HCT116 (cell line): ENCODE data around the gene ZNF335. TPM values are rescaled to one million over a fixed set of nuclear protein-coding genes. Genes with fewer than 3 reads are reported as not detected.
"Not testable (repeated sequence)": the region's sequence is repeated elsewhere in the genome, so short reads cannot be mapped to it uniquely, and the experiment has no call there.

Experiments used
- ATAC-seq: fragments of 200-7000 bp; cut with Tn5 transposase; 2 replicates; pipeline ENCODE4 v1.9.1; 2020; ENCODE audit warnings: mild to moderate bottlenecking, moderate library complexity
- BruUV-seq: library from RNA; stranded (reverse); fragments of 400-500 nt; replicated peaks from 2 replicates; lab custom pipeline; 2021; lab: Mats Ljungman, UMichigan
- CTCF ChIA-PET: fragments of 300-600 bp; sonication (Branson Sonifier 250); formaldehyde crosslinking; loops from one replicate; lab custom pipeline; 2021; ENCODE audit warnings: antibody characterized with exemption; lab: Charles Lee
- POLR2A ChIA-PET: fragments of 300-600, 350-600 bp; sonication (Branson Sonifier 250); formaldehyde crosslinking; loops from one replicate; lab custom pipeline; 2021; ENCODE audit warnings: antibody characterized with exemption; lab: Charles Lee
- RAD21 ChIA-PET, 2 experiments: fragments of 300-600 bp; sonication (Branson Sonifier 250); formaldehyde crosslinking; loops; one replicate each; lab custom pipeline; 2023; ENCODE audit warnings: low total read pairs in 2 of 2; ENCODE audit not compliant: uncharacterized antibody in 2 of 2, unreplicated experiment in 2 of 2, low non-redundant PET in 1 of 2; lab: Charles Lee
- DNase-seq: peaks from one replicate; pipeline ENCODE4 v3.0.0-alpha.2; 2010; ENCODE audit warnings: low read depth, low spot score
- H2AFZ ChIP-seq: fragments of 200-600 bp; shearing (Covaris generic), sonication (generic); 2 replicates; pipeline ENCODE4 v1.6.1; 2017; ENCODE audit warnings: low read depth, mixed run types, mixed read lengths, antibody characterized with exemption, low read length; ENCODE audit not compliant: poor library complexity, severe bottlenecking
- H3K27ac ChIP-seq: 2 replicates; pipeline ENCODE4 v1.5.1; 2012; ENCODE audit warnings: low read depth, low read length
- H3K27me3 ChIP-seq: fragments of 200-600 bp; sonication (generic); 2 replicates; pipeline ENCODE4 v1.6.1; 2016; ENCODE audit warnings: mixed run types, low read length, mixed read lengths; ENCODE audit not compliant: insufficient read depth
- H3K36me3 ChIP-seq, 2 experiments: fragments of 200-500 bp in 1 of 2; fragments of 200-600 bp in 1 of 2; sonication (Bioruptor generic) in 1 of 2; sonication (generic) in 1 of 2; 2 replicates each; pipeline versions ENCODE4 v1.5.1 to v1.6.1; 2014 to 2016; ENCODE audit warnings: low read length in 2 of 2, inconsistent platforms in 1 of 2, mixed read lengths in 1 of 2, mixed run types in 1 of 2; ENCODE audit not compliant: insufficient read depth in 2 of 2, control insufficient read depth in 1 of 2
- H3K4me1 ChIP-seq, 2 experiments: fragments of 200-600 bp in 1 of 2; sonication (generic) in 1 of 2; 2 replicates each; pipeline versions ENCODE4 v1.5.1 to v1.6.1; 2012 to 2017; ENCODE audit warnings: low read length in 2 of 2, inconsistent platforms in 1 of 2, mild to moderate bottlenecking in 1 of 2, mixed read lengths in 1 of 2, mixed run types in 1 of 2, moderate library complexity in 1 of 2; ENCODE audit not compliant: insufficient read depth in 2 of 2, control insufficient read depth in 1 of 2
- H3K4me2 ChIP-seq: fragments of 200-600 bp; sonication (generic); 2 replicates; pipeline ENCODE4 v1.6.1; 2017; ENCODE audit warnings: mixed run types, low read length, mixed read lengths
- H3K4me3 ChIP-seq, 2 experiments: fragments of 200-600 bp in 1 of 2; sonication (generic) in 1 of 2; replicated peaks in 1 of 2; 2 replicates each; pipeline ENCODE4 v1.5.1; 2011 to 2016; ENCODE audit warnings: low read length in 2 of 2, control low read depth in 1 of 2, low read depth in 1 of 2, mild to moderate bottlenecking in 1 of 2, mixed read lengths in 1 of 2, mixed run types in 1 of 2
- H3K79me2 ChIP-seq: fragments of 200-600 bp; sonication (generic); 2 replicates; pipeline ENCODE4 v1.6.1; 2017; ENCODE audit warnings: mild to moderate bottlenecking, mixed run types, low read length, moderate library complexity, mixed read lengths; ENCODE audit not compliant: insufficient read depth
- H3K9ac ChIP-seq: fragments of 200-600 bp; sonication (generic); 2 replicates; pipeline ENCODE4 v1.6.1; 2016; ENCODE audit warnings: low read length, mixed read lengths
- H3K9me2 ChIP-seq: fragments of 200-600 bp; sonication (generic), shearing (Covaris generic); 2 replicates; pipeline ENCODE4 v1.6.1; 2017; ENCODE audit warnings: mixed run types, mild to moderate bottlenecking, moderate library complexity; ENCODE audit not compliant: insufficient read depth
- H3K9me3 ChIP-seq, 2 experiments: fragments of 200-500 bp in 1 of 2; fragments of 200-600 bp in 1 of 2; sonication (Bioruptor generic) in 1 of 2; sonication (generic) in 1 of 2; 2 replicates each; pipeline ENCODE4 v1.6.1; 2014 to 2017; ENCODE audit warnings: low read length in 2 of 2, mixed read lengths in 2 of 2, inconsistent platforms in 1 of 2, low read depth in 1 of 2, mild to moderate bottlenecking in 1 of 2, mixed run types in 1 of 2, moderate library complexity in 1 of 2; ENCODE audit not compliant: control insufficient read depth in 1 of 2, insufficient read depth in 1 of 2
- H4K20me1 ChIP-seq: fragments of 200-600 bp; sonication (generic), shearing (Covaris generic); 2 replicates; pipeline ENCODE4 v1.6.1; 2017; ENCODE audit warnings: mixed run types, mild to moderate bottlenecking, moderate library complexity; ENCODE audit not compliant: insufficient read depth
- POLR2AphosphoS5 ChIP-seq: IDR thresholded peaks from 2 replicates; pipeline ENCODE4 v1.6.1; 2011; ENCODE audit warnings: mild to moderate bottlenecking, low read depth, low read length, moderate library complexity
- intact Hi-C: fragments of 100-400 bp; cut with micrococcal nuclease; formaldehyde crosslinking; loops from 2 replicates; pipeline ENCODE4 v1.10.0; 2022
- total RNA-seq: library from RNA; stranded (reverse); gene quantifications from one replicate; pipeline ENCODE4 v1.2.1, GENCODE V29; 2021; ENCODE audit not compliant: unreplicated experiment

The ZNF335 gene
- total RNA-seq, 1 experiment from 2014 or later: 20.8 TPM

DNA sequence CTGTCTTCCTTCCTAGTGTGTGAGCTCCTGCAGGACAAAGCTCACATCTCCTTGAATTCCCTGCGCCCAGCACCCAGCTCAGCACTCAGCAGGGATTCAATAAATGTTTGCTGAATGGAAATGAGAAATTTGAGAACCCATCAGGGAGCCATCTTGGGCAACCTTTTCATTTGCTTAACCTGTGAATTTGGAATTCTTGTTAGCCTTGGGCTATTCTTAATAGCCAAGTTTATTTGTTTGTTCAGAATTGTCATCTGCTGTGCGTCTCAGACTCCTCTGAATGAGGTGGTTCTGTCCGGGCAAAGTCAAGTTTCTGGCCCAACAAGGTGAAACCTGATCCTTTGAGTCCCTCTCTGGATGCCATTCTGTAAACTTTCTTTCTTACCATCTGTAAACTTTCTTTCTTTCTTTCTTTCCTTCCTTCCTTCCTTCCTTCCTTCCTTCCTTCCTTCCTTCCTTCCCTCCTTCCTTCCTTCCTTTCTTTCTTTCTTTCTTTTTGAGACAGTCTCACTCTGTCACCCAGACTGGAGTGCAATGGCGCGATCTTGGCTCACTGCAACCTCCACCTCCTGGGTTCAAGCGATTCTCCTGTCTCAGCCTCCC is 23.6 kb upstream of the ZNF335 start:
- H3K79me2 ChIP-seq, H2AFZ ChIP-seq, POLR2A ChIA-PET, H3K9me3 ChIP-seq, H3K9me2 ChIP-seq, ATAC-seq, intact Hi-C loops, H3K4me3 ChIP-seq, H3K27me3 ChIP-seq, H3K9ac ChIP-seq, BruUV-seq, H3K4me2 ChIP-seq, H3K27ac ChIP-seq, H4K20me1 ChIP-seq, DNase-seq, RAD21 ChIA-PET, H3K36me3 ChIP-seq: not testable (repeated sequence)
- CTCF ChIA-PET: interaction anchor here (0.7 kb wide), 1 partner anchor 9 kb away, joined by 4 read pairs; no protein-coding TSS in a partner anchor
- peaks cover 4 to 16% of the 10 kb centered on the region in 2 experiments; a peak in 3 of 4 replicates for H3K4me1 ChIP-seq

DNA sequence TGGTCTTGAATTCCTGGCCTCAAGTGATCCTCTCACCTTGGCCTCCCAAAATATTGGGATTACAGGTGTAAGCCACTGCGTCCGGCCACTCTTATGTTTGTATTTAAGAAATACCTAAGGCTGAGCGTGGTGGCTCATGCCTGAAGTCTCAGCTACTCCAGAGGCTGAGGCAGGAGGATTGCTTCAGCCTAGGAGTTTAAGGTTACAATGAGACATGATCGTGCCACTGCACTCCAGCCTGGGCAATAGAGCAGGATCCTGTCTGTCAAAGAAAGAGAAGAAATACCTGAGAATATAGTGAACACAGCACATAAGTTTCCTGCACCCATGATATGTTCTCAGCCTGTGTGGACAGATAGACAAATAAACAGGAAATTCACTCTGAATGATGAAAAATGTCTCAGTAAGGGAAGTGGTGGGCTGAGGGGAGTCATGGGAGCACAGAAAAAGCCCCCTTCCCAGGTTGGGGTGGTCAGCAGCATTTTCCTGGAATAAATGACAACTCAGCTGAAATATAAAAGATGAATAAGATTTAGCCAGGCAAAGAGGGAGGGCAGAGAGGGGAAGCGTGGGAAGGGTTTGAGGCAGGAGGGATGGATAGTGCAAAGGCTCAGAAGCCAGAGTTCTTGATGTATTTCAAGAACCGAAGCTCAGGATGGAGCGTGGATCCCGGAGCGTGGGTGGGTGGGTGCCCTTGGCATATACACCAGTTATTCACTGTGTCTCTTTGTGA is 22.9 kb upstream of the ZNF335 start:
- intact Hi-C loops: no loop called here
- RAD21 ChIA-PET: no interaction called here
- Histone ChIP-seq H3K79me2 (no peaks in the 10 kb centered on the region), H2AFZ (no peak overlapping the region), H3K36me3 (no peaks in the 10 kb centered on the region), H4K20me1 (no peaks in the 10 kb centered on the region), H3K9me2 (no peaks in the 10 kb centered on the region), H3K27me3 (no peaks in the 10 kb centered on the region), H3K4me1 (peaks cover 4 to 16% of the 10 kb centered on the region in 2 experiments; a peak in 3 of 4 replicates), H3K4me2 (no peak overlapping the region), H3K4me3 (no peak overlapping the region), H3K9me3 (no peaks in the 10 kb centered on the region), H3K27ac (no peak overlapping the region), H3K9ac (no peak overlapping the region)
- no peak for TF ChIP-seq POLR2AphosphoS5
- no peak for ATAC-seq
- POLR2A ChIA-PET: no interaction called here
- BruUV-seq: no TSS peak
- CTCF ChIA-PET: no interaction called here
- no peak for DNase-seq
